Measurements from ENCODE around the gene TLCD3A. TPM values are rescaled to one million over a fixed set of nuclear protein-coding genes. Genes with fewer than 3 reads are reported as not detected.

Gene TLCD3A
- total RNA-seq, 1 experiment from 2014 or later: 21.6 TPM

GRCh38 chr17:781805-782731, 49.7 kb downstream of the TLCD3A start, which contains the start of the genes GLOD4 and MRM3:
TSS of gene GLOD4 (minus strand) at chr17:782280. CDS start at chr17:782255, 25 bp downstream.
TSS of gene MRM3 (plus strand) at chr17:782353. CDS start at chr17:782379, 26 bp downstream.
- peak; percentile 92 for DNase-seq (ENCODE audit: low spot score)
- ATAC-seq: peak; percentile 88
- Mint-ChIP-seq H3K4me1 (peaks cover 18% of the 10 kb centered on the region), H3K27ac (peak within 1 kb of the TSS; percentile 98), H3K36me3 (peaks cover 27% of the 10 kb centered on the region), H3K9me3 (no peaks in the 10 kb centered on the region), H3K27me3 (ENCODE audit: low read depth) (no peaks in the 10 kb centered on the region), H3K4me3 (peak within 1 kb of the TSS; percentile 96)
- ChIA-PET POLR2A (interaction anchor here (0.6 to 1.9 kb wide), 3 partner anchors 169 to 312 kb away, joined by 6 to 9 read pairs (median 7); partner anchors contain the start of gene NXN), CTCF (interaction anchor here (0.8 to 3.7 kb wide), 7 partner anchors 10 to 217 kb away, joined by 3 to 34 read pairs (median 5); partner anchors contain the start of genes NXN and TIMM22)
- TF ChIP-seq HMGXB4 (CRISPR knock-in tag; IDR thresholded peaks at IDR 0.05): peak; percentile 95
- no peak for TF ChIP-seq ESRRA (CRISPR knock-in tag; IDR thresholded peaks at IDR 0.05; ENCODE audit: borderline replicate concordance)
- TF ChIP-seq HMGA2 (CRISPR knock-in tag; IDR thresholded peaks at IDR 0.05): no peak
- TF ChIP-seq SMAD3 (CRISPR knock-in tag; IDR thresholded peaks at IDR 0.05; ENCODE audit: borderline replicate concordance): peak; percentile 94
- peak; percentile 96 for TF ChIP-seq ZBTB21 (CRISPR knock-in tag; IDR thresholded peaks at IDR 0.05; ENCODE audit: borderline replicate concordance)
- TF ChIP-seq ZNF317 (CRISPR knock-in tag; IDR thresholded peaks at IDR 0.05; ENCODE audit: borderline replicate concordance, low read depth): no peak
- peak; percentile 85 for TF ChIP-seq SP1 (CRISPR knock-in tag; conservative IDR thresholded peaks at IDR 0.05)
- no peak for TF ChIP-seq AR (CRISPR knock-in tag; IDR thresholded peaks at IDR 0.05)
- TF ChIP-seq ZNF423 (CRISPR knock-in tag; IDR thresholded peaks at IDR 0.05): no peak
- no peak for TF ChIP-seq ZNF671 (CRISPR knock-in tag; IDR thresholded peaks at IDR 0.05)
- TF ChIP-seq NFE2L1 (CRISPR knock-in tag; IDR thresholded peaks at IDR 0.05): peak; percentile 82
- no peak for TF ChIP-seq ZNF396 (CRISPR knock-in tag; IDR thresholded peaks at IDR 0.05; ENCODE audit: borderline replicate concordance)
- TF ChIP-seq ZNF512 (CRISPR knock-in tag; IDR thresholded peaks at IDR 0.05; ENCODE audit: borderline replicate concordance): no peak
- TF ChIP-seq SMAD4 (CRISPR knock-in tag; IDR thresholded peaks at IDR 0.05): no peak
- TF ChIP-seq USF1 (CRISPR knock-in tag; IDR thresholded peaks at IDR 0.05): peak; percentile 69; the same call in 1 of the 2 replicates
- TF ChIP-seq ELF4 (CRISPR knock-in tag; IDR thresholded peaks at IDR 0.05; ENCODE audit: low read depth): no peak
- peak; percentile 97 for TF ChIP-seq ARID4B (CRISPR knock-in tag; IDR thresholded peaks at IDR 0.05; ENCODE audit: borderline replicate concordance)
- no peak for TF ChIP-seq CBFB (CRISPR knock-in tag; IDR thresholded peaks at IDR 0.05; ENCODE audit: low read depth)
- peak; percentile 100 for TF ChIP-seq CREM (CRISPR knock-in tag; IDR thresholded peaks at IDR 0.05)
- TF ChIP-seq NFATC4 (CRISPR knock-in tag; IDR thresholded peaks at IDR 0.05): no peak
- no peak for TF ChIP-seq NR2C2 (CRISPR knock-in tag; IDR thresholded peaks at IDR 0.05)

All from WTC11 (cell line).